ENCODE results near the gene TTLL11.

The TTLL11 gene

GRCh38 chr9:121929893-121930875 is 162.9 kb downstream of the TTLL11 start:
- DNase-seq: peak in 1 of 2 experiments; percentile 8
- TF ChIP-seq POLR2A (IDR thresholded peaks at IDR 0.05; ENCODE audit: low read length): no peak

DNA sequence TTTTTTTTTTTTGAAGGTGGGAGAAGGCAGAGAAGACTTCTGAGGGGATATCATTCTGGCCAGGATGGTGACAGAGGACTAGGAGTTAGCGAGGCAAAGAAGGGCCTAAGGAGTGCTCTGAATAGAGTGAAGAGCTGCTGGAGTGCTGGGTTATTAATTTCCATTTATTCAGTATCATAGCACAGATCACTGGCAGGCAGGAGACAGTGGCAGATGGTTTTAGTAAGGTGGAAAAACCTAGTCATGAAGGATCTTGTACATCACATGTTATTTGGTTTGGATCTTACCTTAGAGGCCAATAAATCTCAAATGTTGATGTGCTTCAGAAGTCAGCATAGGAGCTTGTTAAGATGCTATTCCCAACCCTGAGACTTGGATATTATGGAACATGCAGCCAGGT is 165.5 kb downstream of the TTLL11 start:
- no peak for TF ChIP-seq POLR2A (IDR thresholded peaks at IDR 0.05; ENCODE audit: low read length)
- no peak for TF ChIP-seq GATA1 (IDR thresholded peaks at IDR 0.05; ENCODE audit: low read depth, low read length)
- DNase-seq: no peak

DNA sequence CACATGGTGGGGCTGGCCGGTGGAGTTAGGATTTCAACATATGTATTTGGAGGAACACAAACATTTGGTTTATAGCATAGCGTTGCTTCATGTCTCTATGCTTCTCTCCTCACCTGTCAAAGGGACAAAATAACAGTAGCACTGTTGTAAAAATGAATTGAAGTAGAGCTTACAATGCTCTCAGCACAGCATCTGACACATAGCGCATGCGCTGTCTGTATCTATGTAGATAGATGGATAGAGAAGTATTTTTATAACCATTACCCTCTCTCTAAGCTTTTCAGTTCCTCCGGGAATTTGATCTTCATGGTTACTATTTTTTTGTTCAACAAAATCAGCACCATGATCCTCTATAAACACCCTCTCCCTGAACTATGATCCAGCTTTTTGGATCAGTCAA is 166.0 kb downstream of the TTLL11 start:
- no peak for TF ChIP-seq GATA1 (IDR thresholded peaks at IDR 0.05; ENCODE audit: low read depth, low read length)
- no peak for TF ChIP-seq POLR2A (IDR thresholded peaks at IDR 0.05; ENCODE audit: low read length)
- no peak for DNase-seq

DNA sequence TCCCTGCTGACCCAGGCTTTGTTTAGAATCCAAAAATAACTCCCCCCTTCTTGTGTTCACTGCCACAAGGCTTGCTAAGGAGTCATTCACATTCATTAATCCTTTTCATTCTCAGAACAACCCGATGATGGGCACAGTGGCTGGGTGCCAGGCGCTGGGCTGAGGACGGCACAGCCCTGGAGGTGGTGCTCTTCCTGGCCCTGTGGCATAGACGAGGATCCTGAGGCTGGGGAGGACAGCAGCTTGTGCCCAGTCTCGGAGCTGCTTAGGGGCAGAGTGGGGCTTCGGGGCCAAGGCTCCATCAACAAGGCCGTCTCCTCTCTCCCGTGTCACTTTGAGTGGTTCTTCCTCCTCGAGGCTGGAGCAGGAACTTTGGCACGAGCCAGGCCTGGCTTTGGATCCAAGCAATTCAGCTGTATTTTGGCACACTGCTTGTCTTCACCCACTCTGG is 166.7 kb downstream of the TTLL11 start:
- TF ChIP-seq POLR2A (IDR thresholded peaks at IDR 0.05; ENCODE audit: low read length) (no peak), GATA1 (IDR thresholded peaks at IDR 0.05; ENCODE audit: low read depth, low read length) (no peak)
- no peak for DNase-seq

DNA sequence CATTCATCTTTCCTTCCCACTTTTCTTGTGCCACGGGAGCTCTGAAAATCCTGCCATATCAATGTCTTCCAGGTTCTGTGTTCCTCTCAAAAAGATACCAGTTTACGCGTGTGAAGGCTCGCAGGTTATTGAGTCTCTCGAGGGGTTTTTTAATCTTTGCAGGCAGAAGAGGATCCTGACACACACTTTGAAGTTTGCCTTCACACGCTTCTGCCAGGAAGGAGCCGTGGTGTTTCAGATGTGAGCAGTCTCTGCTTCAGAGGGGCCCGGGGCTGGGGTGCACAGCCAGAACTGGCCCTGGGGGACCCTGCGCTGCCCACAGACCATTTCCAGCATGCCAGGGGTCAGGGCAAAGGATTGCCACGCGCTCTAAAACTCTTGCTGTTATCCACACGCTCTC is 167.2 kb downstream of the TTLL11 start:
- DNase-seq: no peak
- no peak for TF ChIP-seq POLR2A (IDR thresholded peaks at IDR 0.05; ENCODE audit: low read length)
- TF ChIP-seq GATA1 (IDR thresholded peaks at IDR 0.05; ENCODE audit: low read depth, low read length): no peak

GRCh38 chr9:121924700-121925099 is 168.4 kb downstream of the TTLL11 start:
- peak in 1 of 2 experiments; percentile 31 for DNase-seq
- no peak for TF ChIP-seq GATA1 (IDR thresholded peaks at IDR 0.05; ENCODE audit: low read depth, low read length)
- no peak for TF ChIP-seq POLR2A (IDR thresholded peaks at IDR 0.05; ENCODE audit: low read length)

- TF ChIP-seq GATA1 (IDR thresholded peaks at IDR 0.05; ENCODE audit: low read depth, low read length) (no peak), POLR2A (IDR thresholded peaks at IDR 0.05; ENCODE audit: low read length) (no peak)
- DNase-seq: no peak
Measured at GRCh38 chr9:121921444-121921843, 171.7 kb downstream of the TTLL11 start.

DNA sequence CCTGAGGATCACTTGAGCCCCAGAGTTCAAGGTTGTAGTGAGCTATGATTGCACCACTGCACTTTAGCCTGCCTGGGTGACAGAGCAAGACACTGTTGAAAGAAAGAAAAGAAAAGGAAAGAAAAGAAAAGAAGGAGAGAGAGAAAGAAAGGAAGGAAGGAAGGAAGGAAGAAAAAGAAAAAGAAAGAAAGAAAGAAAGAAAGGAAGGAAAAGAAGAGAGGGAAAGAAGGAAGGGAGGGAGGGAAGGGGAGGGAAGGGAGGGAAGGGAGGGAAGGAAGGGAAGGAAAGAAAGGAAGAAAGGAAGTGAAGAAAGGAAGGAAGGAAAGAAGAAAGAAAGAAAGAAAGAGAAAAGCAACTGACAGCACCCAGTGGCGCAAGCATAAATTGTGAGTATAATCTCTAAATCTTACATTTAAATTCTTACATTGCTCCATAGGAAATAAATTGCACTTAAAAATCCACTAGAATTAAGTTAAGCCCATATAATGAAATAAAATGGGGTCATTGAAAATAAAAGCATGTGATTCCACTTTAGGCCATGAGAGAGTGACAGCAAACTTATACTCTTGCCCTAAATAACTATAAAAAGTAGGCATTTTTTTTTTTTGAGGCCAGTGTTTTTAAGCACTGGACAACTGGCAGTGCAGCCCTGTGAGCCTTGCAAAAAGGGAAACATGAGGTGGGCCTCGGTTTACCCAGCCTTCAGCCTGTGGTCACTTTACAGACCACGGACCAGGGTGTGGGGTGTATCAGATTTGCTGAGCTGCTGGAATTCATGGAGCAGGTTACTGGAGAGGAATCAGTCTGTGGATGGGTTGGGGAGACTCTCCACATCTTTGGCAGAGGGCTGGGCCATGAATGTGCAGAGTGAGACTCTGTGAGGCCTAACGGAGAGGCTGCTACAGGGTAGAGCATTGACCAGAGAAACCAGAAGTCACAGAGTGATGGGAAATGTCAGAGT is 175.5 kb downstream of the TTLL11 start:
- DNase-seq: no peak
- TF ChIP-seq GATA1 (IDR thresholded peaks at IDR 0.05; ENCODE audit: low read depth, low read length) (no peak), POLR2A (IDR thresholded peaks at IDR 0.05; ENCODE audit: low read length) (no peak)

DNA sequence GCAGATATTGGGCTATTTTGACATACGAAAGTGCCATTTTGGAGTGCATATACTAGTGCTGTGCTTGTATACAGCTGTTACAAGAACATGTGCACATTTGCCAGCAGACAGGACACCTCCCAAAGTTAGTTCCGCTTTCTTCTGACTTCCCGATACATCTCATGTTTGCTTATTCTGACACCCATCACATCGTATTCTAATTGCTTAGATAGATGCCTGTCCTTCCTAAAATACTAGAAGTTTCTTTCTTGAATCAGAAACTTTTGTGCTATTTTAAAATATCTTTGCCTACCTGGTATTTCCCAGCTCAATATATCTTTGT is 177.8 kb downstream of the TTLL11 start:
- TF ChIP-seq POLR2A (IDR thresholded peaks at IDR 0.05; ENCODE audit: low read length) (no peak), GATA1 (IDR thresholded peaks at IDR 0.05; ENCODE audit: low read depth, low read length) (no peak)

GRCh38 chr9:121914604-121915303 is 178.4 kb downstream of the TTLL11 start:
- no peak for DNase-seq
- no peak for TF ChIP-seq GATA1 (IDR thresholded peaks at IDR 0.05; ENCODE audit: low read depth, low read length)
- TF ChIP-seq POLR2A (IDR thresholded peaks at IDR 0.05; ENCODE audit: low read length): no peak

More for the DNA sequence above, 177.8 kb downstream of the TTLL11 start:
- DNase-seq: peak; percentile 14 to 39

GRCh38 chr9:121914017-121914595 is 179.0 kb downstream of the TTLL11 start:
- DNase-seq: no peak
- TF ChIP-seq GATA1 (IDR thresholded peaks at IDR 0.05; ENCODE audit: low read depth, low read length) (no peak), POLR2A (IDR thresholded peaks at IDR 0.05; ENCODE audit: low read length) (no peak)

DNA sequence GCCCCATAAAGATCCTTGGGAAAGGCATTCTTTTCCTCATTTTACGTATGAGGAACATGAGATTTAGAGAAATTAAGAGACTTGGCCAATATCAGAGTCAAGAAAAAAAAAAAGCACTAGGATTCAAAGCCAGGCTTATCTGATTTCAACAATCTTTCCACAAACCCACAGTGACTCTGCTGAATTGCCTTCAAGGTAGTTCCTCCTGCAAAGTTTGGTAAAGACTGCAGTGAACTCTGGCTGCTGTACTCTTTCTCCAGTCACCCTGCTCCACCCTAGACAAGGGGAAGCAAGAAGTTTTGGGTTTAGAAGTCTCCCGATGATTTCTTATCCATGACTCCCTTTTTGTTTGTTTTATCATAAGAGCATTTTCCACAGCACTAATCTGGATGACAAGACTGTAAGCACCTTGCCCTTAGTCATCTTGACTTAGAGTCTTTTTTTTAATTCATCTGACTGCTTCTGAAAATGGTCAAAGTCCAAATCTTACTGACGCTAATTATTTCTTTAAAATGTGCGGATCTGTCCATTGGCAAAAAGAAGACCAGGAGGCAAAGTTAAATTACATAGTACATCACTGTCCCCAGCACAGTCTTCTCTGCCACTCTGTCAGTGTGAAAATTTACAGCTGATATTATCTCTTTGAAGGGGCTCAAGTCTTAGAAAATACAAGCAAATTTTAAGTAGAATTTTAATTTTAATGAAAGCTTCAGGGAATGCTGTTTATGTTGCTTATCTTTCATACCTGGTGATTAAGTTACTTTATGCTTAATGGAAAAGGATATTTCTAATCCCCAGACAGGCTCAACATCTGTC is 180.1 kb downstream of the TTLL11 start:
- TF ChIP-seq GATA1 (IDR thresholded peaks at IDR 0.05; ENCODE audit: low read depth, low read length) (no peak), POLR2A (IDR thresholded peaks at IDR 0.05; ENCODE audit: low read length) (no peak)
- DNase-seq: peak; percentile 17 to 27
